SIG-M5 (cell line): ENCODE data around the gene MYO18B.

ENCODE experiments used
- DNase-seq: peaks from one replicate; lab custom pipeline; 2025; lab: John Stamatoyannopoulos, UW

The MYO18B gene

GRCh38 chr22:25900880-25901279 lies 158.9 kb downstream of the MYO18B start:
- no peak for DNase-seq

GRCh38 chr22:25902402-25902801 lies 160.4 kb downstream of the MYO18B start:
- no peak for DNase-seq

- no peak for DNase-seq
These were observed 161.3 kb downstream of the MYO18B start for GRCh38 chr22:25903294-25903693.

GRCh38 chr22:25908212-25908611 lies 166.2 kb downstream of the MYO18B start:
- no peak for DNase-seq

- DNase-seq = no peak
These were observed 166.8 kb downstream of the MYO18B start for GRCh38 chr22:25908755-25909154.

- DNase-seq = no peak
These were observed 167.8 kb downstream of the MYO18B start for GRCh38 chr22:25909614-25910387.

- DNase-seq = no peak
These were observed 169.4 kb downstream of the MYO18B start for GRCh38 chr22:25911243-25911972.

- no peak for DNase-seq
These were observed 177.5 kb downstream of the MYO18B start for GRCh38 chr22:25919452-25919851.

- no peak for DNase-seq
These were observed 180.2 kb downstream of the MYO18B start for GRCh38 chr22:25922141-25922540.

GRCh38 chr22:25923914-25924313 lies 181.9 kb downstream of the MYO18B start:
- no peak for DNase-seq

- no peak for DNase-seq
These were observed 186.1 kb downstream of the MYO18B start for GRCh38 chr22:25928038-25928437.

GRCh38 chr22:25929321-25929878 lies 187.4 kb downstream of the MYO18B start:
- DNase-seq = no peak

GRCh38 chr22:25930083-25930482 lies 188.1 kb downstream of the MYO18B start:
- no peak for DNase-seq

GRCh38 chr22:25930788-25931310 lies 188.9 kb downstream of the MYO18B start:
- DNase-seq = no peak

- DNase-seq = no peak
These were observed 191.3 kb downstream of the MYO18B start for GRCh38 chr22:25933158-25933788.

- DNase-seq = no peak
These were observed 193.5 kb downstream of the MYO18B start for GRCh38 chr22:25935266-25936058.

- DNase-seq = no peak
These were observed 196.2 kb downstream of the MYO18B start for GRCh38 chr22:25938151-25938550.

GRCh38 chr22:25939384-25939783 lies 197.4 kb downstream of the MYO18B start:
- no peak for DNase-seq

GRCh38 chr22:25940479-25940878 lies 198.5 kb downstream of the MYO18B start:
- no peak for DNase-seq

- DNase-seq = no peak
These were observed 199.5 kb downstream of the MYO18B start for GRCh38 chr22:25941365-25941960.
